ENCODE results near the gene CEP89. TPM values are rescaled to one million over a fixed set of nuclear protein-coding genes. Genes with fewer than 3 reads are reported as not detected.

Gene CEP89
- total and polyA plus RNA-seq, 10 donors: 5.9 to 16.0 (median 10.7) TPM

- H3K27me3 ChIP-seq (replicated peaks in 1 of 7): no peaks in the 10 kb centered on the region
- DNase-seq: peak; percentile 6
- no peaks in the 10 kb centered on the region for H3K4me1 ChIP-seq
- no peak overlapping the region for H3K27ac ChIP-seq
- H3K9me3 ChIP-seq: no peaks in the 10 kb centered on the region
- WGBS, 5 donors: 86 to 97% (median 94%) methylated on average over 8 of the region's 8 CpGs
- TF ChIP-seq POLR2AphosphoS5 (IDR thresholded peaks at IDR 0.05) (no peak), POLR2A (IDR thresholded peaks at IDR 0.05) (no peak), CTCF (IDR thresholded peaks at IDR 0.05 in 8 of 11, conservative IDR thresholded peaks at IDR 0.05 in 3 of 11) (no peak)
- no peaks in the 10 kb centered on the region for H3K36me3 ChIP-seq
- H3K4me3 ChIP-seq: no peak overlapping the region
- intact Hi-C loops (cut with DNase I; ENCODE audit: low total_unique reads): no loop called here
These were observed 108.5 kb downstream of the CEP89 start for GRCh38 chr19:32863301-32863700.

- DNase-seq: peak; percentile 10
- Histone ChIP-seq H3K27ac (no peak overlapping the region), H3K4me1 (no peaks in the 10 kb centered on the region), H3K9me3 (no peaks in the 10 kb centered on the region), H3K27me3 (replicated peaks in 1 of 7) (no peaks in the 10 kb centered on the region), H3K36me3 (no peaks in the 10 kb centered on the region), H3K4me3 (no peak overlapping the region)
- WGBS, 5 donors: 93 to 96% (median 95%) methylated on average over 14 of the region's 14 CpGs
- TF ChIP-seq POLR2A (IDR thresholded peaks at IDR 0.05) (no peak), POLR2AphosphoS5 (IDR thresholded peaks at IDR 0.05) (no peak), CTCF (IDR thresholded peaks at IDR 0.05 in 8 of 11, conservative IDR thresholded peaks at IDR 0.05 in 3 of 11) (no peak)
- intact Hi-C loops (cut with DNase I; ENCODE audit: low total_unique reads): no loop called here
These were observed 109.0 kb downstream of the CEP89 start for GRCh38 chr19:32862741-32863140.

- intact Hi-C loops (cut with DNase I; ENCODE audit: low total_unique reads): no loop called here
- 78 to 94% (median 90%) methylated on average over 16 to 19 of the region's 19 CpGs for WGBS, 5 donors
- TF ChIP-seq POLR2AphosphoS5 (IDR thresholded peaks at IDR 0.05) (no peak), CTCF (IDR thresholded peaks at IDR 0.05 in 8 of 11, conservative IDR thresholded peaks at IDR 0.05 in 3 of 11) (no peak), POLR2A (IDR thresholded peaks at IDR 0.05) (no peak)
- no peak overlapping the region for H3K4me3 ChIP-seq
- no peaks in the 10 kb centered on the region for H3K4me1 ChIP-seq
- no peaks in the 10 kb centered on the region for H3K27me3 ChIP-seq (replicated peaks in 1 of 7)
- peak; percentile 56 for DNase-seq
- no peaks in the 10 kb centered on the region for H3K36me3 ChIP-seq
- no peak overlapping the region for H3K27ac ChIP-seq
- no peaks in the 10 kb centered on the region for H3K9me3 ChIP-seq
These were observed 109.6 kb downstream of the CEP89 start for GRCh38 chr19:32862173-32862572.

GRCh38 chr19:32861596-32861995 is 110.2 kb downstream of the CEP89 start:
- H3K27ac ChIP-seq: no peak overlapping the region
- peak; percentile 41 for DNase-seq
- no peaks in the 10 kb centered on the region for H3K9me3 ChIP-seq
- no peak for TF ChIP-seq POLR2A (IDR thresholded peaks at IDR 0.05)
- no peak for TF ChIP-seq CTCF (IDR thresholded peaks at IDR 0.05 in 8 of 11, conservative IDR thresholded peaks at IDR 0.05 in 3 of 11)
- TF ChIP-seq POLR2AphosphoS5 (IDR thresholded peaks at IDR 0.05): no peak
- WGBS, 5 donors: 93 to 98% (median 94%) methylated on average over 3 of the region's 3 CpGs
- H3K4me3 ChIP-seq: no peak overlapping the region
- intact Hi-C loops (cut with DNase I; ENCODE audit: low total_unique reads): no loop called here
- no peaks in the 10 kb centered on the region for H3K36me3 ChIP-seq
- H3K4me1 ChIP-seq: no peaks in the 10 kb centered on the region
- H3K27me3 ChIP-seq (replicated peaks in 1 of 7): no peaks in the 10 kb centered on the region
